Measurements from ENCODE around the gene CTCFL.
"Not testable (repeated sequence)": the region's sequence is repeated elsewhere in the genome, so short reads cannot be mapped to it uniquely, and the experiment has no call there.

CTCFL gene

DNA sequence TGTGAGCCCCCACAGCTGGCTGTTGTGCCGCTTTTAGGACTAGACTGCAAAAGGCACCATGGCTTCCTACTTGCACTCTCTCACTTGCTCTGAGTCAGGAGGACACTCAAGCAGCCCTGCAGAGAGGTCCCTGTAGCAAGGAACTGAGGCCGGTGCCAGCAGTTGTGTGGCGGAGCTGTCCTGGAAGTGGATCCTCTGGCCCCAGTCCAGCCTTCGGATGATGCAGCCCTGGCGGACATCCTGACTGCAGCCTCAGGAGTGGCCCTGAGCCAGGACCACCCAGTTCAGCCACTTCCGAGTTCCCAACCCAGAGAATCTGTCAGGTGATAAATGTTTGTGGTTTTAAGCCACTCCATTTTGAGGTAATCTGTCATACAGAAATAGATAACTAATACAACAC lies 17.5 kb downstream of the CTCFL start:
- DNase-seq (ENCODE audit: low read depth in 2 of 2) = no peak

DNA sequence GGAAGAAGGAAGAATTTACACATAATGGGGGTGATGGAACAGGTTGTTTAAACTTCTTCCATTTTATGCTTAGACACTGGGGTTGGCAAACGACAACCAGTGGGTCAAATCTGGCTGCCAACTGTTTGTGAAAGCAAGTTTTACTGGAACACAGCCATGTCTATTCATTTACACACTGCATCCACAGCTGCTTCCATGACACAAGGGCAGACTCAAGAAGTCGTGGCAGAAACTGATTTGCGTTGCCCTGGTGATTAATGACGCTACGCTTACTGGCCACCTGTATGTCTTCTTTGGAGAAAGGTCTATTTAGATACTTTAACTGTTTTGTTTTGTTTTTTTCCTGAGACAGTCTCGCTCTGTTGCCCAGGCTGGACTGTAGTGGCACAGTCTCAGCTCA lies 19.0 kb downstream of the CTCFL start:
- no peak for DNase-seq (ENCODE audit: low read depth in 2 of 2)

GRCh38 chr20:57504411-57504810 lies 20.5 kb downstream of the CTCFL start:
- no peak for DNase-seq (ENCODE audit: low read depth in 2 of 2)

DNA sequence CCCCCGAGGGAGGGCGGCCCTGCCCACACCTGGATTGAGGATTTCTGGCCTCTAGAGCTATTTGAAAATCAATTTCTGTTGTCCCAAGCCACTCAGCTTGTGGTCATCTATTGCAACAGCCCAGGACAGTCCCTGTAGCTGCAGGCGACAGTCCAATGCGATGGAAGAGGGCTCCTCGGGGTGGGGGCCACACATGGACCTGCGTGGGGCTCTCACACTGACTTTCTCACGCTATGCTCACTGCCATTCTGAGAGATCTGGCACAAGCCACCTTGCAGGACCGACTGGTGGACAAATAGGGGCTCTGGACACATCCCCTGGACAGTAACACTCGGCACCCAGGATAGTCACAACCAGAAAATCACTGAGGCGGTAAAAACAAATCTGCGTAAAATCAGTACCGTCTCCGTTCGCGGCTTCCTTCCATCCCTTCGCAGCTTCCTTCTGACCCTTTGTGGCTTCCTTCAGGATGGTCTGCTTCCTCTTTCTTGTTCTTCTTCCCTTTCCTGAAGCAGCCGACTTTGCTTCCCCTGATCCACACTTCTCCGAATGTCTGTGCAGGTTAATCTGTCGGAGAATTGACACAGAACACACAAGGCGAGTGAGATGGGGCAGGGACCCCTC lies 21.8 kb downstream of the CTCFL start:
- DNase-seq (ENCODE audit: low read depth in 2 of 2) = no peak

GRCh38 chr20:57502336-57502700 lies 22.6 kb downstream of the CTCFL start:
- no peak for DNase-seq (ENCODE audit: low read depth in 2 of 2)

DNA sequence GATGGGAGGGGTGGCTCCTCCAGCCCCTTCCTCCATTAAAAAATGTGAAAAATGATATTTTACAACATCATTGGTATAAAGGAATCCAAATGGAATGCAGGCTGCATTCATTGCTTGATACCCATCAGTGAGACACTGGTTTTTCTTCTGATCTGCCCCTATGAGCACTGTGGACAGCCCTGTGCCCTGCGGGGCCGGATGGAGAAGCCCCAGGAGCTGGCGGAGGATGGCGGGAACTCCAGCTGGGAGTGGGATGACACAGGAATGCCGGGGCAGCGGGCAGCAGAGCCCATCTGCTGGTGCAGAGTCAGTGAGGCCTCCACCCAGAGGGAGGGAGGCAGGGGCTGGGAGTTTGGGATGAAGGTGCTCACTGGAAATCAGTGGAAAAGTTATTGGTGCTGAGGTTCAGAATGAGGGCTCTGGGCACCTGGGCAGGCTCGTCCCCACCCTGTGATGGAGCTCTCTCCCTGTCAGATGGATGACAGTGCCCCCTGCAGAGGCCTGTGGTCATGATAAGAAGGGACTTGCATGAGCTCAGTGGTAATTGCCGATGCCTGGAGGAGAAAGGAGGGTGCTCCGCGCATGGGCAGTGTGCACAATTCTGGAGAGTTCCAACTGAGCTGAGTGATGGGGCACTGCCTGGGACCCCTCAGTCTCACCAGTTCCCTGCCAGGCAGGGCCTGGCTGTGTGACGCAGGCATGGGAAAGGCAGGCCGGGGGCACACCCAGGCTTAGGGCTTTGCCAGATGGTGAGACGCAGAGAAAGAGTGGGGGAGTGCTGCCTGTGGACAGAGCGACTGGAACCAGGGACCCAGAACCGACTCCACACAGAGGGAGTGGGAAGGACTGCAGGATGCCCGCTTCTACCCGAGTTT lies 23.2 kb downstream of the CTCFL start:
- no peak for DNase-seq (ENCODE audit: low read depth in 2 of 2)

DNA sequence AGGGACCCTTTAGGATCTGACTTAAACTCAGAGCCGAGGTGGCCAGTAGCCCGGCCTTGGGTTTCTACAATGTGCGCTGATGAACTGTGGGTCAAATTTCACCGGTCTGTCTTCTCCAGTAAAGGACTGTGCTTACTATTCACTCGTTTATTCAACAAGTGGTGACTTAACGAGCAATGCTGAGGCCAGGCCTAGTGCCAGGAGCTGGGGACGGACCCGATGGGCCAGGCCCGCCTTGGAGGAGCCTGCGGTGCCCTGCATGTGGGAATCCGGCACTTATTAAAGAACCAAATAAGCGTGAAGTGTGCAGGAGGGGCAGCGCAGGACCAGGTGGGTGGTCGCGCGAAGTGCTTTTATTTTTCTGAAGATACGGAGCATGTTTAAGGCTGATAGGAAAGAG lies 24.0 kb downstream of the CTCFL start:
- no peak for DNase-seq (ENCODE audit: low read depth in 2 of 2)

GRCh38 chr20:57500235-57500634 lies 24.7 kb downstream of the CTCFL start:
- no peak for DNase-seq (ENCODE audit: low read depth in 2 of 2)

- no peak for DNase-seq (ENCODE audit: low read depth in 2 of 2)
Observed at GRCh38 chr20:57499676-57500075, 25.3 kb downstream of the CTCFL start.

- DNase-seq (ENCODE audit: low read depth in 2 of 2) = peak; percentile 19 to 23
Observed at GRCh38 chr20:57498425-57499400, 26.2 kb downstream of the CTCFL start.

- no peak for DNase-seq (ENCODE audit: low read depth in 2 of 2)
Observed at GRCh38 chr20:57496592-57496991, 28.3 kb downstream of the CTCFL start.

DNA sequence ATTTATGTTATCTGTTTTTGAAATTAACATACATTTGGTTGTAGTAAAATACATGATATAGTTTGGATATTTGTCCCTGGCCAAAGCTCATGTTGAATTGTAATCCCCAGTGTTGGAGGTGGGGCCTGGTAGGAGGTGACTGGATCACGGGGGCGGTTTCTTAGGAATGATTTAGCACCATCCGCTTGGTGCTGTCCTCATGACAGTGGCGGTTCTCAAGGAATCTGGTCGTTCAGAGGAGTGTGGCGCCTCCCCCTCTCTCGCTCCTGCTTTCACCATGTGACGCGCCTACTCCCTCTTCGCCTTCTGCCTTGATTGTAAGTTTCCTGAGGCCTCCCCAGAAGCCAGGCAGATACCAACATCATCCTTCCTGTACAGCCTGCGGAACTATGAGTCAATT lies 29.0 kb downstream of the CTCFL start:
- DNase-seq (ENCODE audit: low read depth in 2 of 2) = no peak

DNA sequence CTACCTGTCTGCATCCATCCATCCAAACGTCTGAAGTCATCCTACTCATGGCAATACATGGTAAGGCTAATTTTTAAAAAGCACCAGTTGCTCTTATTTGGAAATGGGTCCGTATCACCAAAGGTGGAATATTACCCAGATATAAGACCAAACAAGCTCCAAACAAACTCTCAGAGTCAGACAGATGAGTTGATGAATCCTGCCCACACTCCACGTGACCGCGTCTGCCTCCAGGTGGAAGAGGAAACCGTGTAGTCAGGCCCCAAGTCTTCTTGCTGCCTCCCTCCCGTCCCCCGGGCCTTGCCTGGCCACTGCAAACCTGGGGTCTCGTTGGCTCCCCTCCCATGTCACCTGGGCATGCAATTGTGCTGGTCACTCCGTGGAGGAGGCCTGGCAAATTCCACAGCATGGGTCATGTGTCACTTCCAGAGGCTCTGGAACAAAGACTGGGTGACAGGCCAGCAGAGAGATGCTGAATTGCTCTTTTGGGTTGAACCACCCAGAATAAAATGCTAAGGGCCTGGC lies 31.8 kb downstream of the CTCFL start:
- no peak for DNase-seq (ENCODE audit: low read depth in 2 of 2)

DNA sequence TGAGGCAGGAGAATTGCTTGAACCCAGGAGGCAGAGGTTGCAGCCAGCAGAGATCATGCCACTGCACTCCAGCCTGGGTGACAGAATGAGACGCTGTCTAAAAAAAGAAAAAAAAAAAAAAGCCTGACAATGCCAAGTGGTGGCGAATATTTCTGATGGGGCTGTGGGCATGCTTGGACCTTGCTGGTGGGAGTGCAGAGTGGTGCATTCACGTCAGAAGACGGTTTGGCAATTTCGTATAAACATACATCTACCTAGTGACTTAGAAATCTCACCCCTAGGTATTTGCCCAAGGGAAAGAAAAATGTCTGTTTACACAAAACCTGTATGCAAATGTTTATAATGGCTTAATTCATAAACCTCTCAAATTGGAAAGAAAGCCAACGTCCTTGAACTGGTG lies 33.6 kb downstream of the CTCFL start:
- no peak for DNase-seq (ENCODE audit: low read depth in 2 of 2)

DNA sequence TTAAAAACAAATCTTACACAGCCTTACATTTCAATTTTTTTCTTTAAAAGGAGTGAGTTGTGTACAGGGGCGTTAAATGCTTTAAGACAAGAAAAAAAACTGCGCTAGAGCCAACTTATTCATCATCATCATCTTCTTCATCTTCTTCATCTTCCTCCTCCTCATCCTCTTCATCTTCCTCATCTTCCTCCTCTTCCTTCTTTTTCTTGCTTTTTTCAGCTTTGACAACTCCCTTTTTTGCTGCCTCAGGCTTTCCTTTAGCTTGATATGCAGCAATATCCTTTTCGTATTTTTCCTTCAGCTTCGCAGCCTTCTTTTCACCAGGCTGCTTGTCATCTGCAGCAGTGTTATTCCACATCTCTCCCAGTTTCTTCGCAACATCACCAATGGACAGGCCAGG lies 36.7 kb downstream of the CTCFL start:
- not testable (repeated sequence) for DNase-seq (ENCODE audit: low read depth in 2 of 2)

DNA sequence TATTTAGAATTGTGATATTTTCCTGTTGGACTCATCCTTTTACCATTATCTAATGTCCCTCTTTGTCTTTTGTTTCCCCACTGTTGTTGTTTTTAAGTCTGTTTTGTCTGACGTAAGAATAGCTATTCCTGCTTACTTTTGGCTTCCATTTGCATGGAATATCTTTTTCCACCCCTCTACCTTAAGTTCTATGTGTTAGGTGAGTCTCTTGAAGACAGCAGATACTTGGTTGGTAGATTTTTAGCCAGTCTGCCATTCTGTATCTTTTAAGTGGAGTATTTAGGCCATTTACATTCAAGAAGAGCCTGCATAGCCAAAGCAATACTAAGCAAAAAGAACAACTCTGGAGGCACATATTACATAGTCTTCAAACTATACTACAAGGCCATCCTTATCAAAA lies 39.2 kb downstream of the CTCFL start:
- no peak for DNase-seq (ENCODE audit: low read depth in 2 of 2)

DNA sequence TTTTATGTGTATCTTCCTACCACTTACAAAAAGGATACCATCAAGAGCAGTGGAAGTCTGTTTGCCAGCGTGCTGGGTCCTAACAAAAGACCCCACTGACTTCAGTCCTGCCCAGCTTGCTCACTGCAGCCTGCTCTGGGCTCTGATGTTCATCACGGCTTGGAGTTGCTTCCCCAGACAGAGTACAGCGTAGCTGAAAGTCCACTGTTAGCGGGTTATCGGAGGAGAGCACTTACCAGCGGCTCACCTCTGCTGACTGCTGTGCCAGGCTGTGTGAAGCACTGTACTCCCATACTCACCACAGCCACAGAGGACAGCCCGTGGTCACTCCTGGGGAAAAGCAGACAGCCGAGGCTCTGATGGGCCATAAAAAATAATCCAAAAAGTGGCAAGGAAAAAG lies 40.2 kb downstream of the CTCFL start:
- DNase-seq (ENCODE audit: low read depth in 2 of 2) = no peak

- DNase-seq (ENCODE audit: low read depth in 2 of 2) = no peak
Observed at GRCh38 chr20:57483287-57484050, 41.5 kb downstream of the CTCFL start.

- DNase-seq (ENCODE audit: low read depth in 2 of 2) = no peak
Observed at GRCh38 chr20:57482796-57483195, 42.1 kb downstream of the CTCFL start.

- no peak for DNase-seq (ENCODE audit: low read depth in 2 of 2)
Observed at GRCh38 chr20:57482148-57482547, 42.8 kb downstream of the CTCFL start.

GRCh38 chr20:57481281-57481711 lies 43.6 kb downstream of the CTCFL start:
- no peak for DNase-seq (ENCODE audit: low read depth in 2 of 2)
